ENCODE data around the gene DNAH1. TPM values are rescaled to one million over a fixed set of nuclear protein-coding genes. Genes with fewer than 3 reads are reported as not detected.

DNAH1 gene
- total and polyA plus RNA-seq, 2 experiments from 2014 or later: 0.81 to 4.0 TPM

DNA sequence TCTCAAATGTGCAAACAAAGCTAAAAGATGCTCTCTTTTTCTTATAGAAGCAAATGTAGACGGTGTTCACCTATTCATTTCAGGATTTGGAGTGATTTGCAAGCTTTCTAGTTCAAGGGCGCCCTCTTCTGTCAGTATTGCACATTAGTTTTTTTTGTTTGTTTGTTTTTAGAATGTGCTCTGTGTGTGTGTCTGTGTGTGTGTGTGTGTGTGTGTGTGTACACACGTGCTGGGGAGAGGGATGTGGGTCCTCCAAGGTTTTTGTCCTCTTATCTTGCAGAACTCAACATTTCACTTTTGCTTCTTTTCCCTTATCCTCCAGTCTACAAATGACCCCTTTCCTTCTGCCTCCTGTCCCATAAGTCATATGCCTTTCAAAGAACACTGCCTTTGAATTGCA is 23.5 kb downstream of the DNAH1 start:
- Histone ChIP-seq H3K9me2 (ENCODE audit: insufficient read depth) (no peaks in the 10 kb centered on the region), H3K27me3 (replicated peaks; ENCODE audit: insufficient read depth) (no peaks in the 10 kb centered on the region), H3F3A (ENCODE audit: insufficient read depth) (peaks cover 10% of the 10 kb centered on the region; the same call in 1 of the 2 replicates), H3K79me2 (ENCODE audit: insufficient read depth) (no peaks in the 10 kb centered on the region), H3K4me3 (no peak overlapping the region), H3K27ac (no peak overlapping the region), H4K20me1 (ENCODE audit: insufficient read depth) (no peaks in the 10 kb centered on the region), H3K9me3 (ENCODE audit: low read depth) (no peaks in the 10 kb centered on the region), H2AFZ (no peak overlapping the region), H3K4me2 (ENCODE audit: unreplicated experiment) (no peak overlapping the region), H3K36me3 (ENCODE audit: low read depth) (no peaks in the 10 kb centered on the region), H3K9ac (no peak overlapping the region), H3K4me1 (ENCODE audit: insufficient read depth) (peaks cover 11% of the 10 kb centered on the region)
- TF ChIP-seq EZH2phosphoT487 (IDR thresholded peaks at IDR 0.05; ENCODE audit: insufficient read depth, low read depth) (no peak), EZH2 (IDR thresholded peaks at IDR 0.05; ENCODE audit: insufficient read depth, poor library complexity, severe bottlenecking) (no peak)
- in situ Hi-C loops (cut with MboI): loop anchor here (10.0 kb wide), 1 partner anchor 105 kb away; the partner anchor contains the start of gene TWF2
- DNase-seq: peak; percentile 73
- 10 to 12% methylated on average over 3 of the region's 3 CpGs for WGBS, 2 experiments (ENCODE audit: low coverage in 1 of 2, low lambda C conversion rate in 2 of 2, missing lambda C conversion rate in 2 of 2)

DNA sequence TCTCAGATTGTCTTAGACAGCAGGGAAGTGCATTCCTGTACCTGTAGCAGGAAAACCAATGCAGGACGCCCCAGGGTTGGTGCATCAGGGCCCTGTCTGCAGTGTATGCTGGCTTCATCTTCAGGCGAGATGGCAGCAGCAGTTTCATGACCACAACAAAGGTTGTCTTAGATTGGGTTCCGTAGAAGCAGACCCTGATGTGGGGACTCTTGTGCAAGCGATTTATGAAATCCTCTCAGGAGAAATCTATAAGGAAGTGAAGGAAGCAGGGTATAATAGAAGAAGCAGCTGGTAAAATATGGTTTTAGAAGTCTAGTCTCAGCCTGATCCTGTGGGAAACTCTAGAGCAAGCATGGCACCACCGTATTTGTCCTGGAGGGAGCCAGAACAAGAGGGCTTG is 25.0 kb downstream of the DNAH1 start:
- no peaks in the 10 kb centered on the region for H4K20me1 ChIP-seq (ENCODE audit: insufficient read depth)
- no peaks in the 10 kb centered on the region for H3K36me3 ChIP-seq (ENCODE audit: low read depth)
- H3K27me3 ChIP-seq (replicated peaks; ENCODE audit: insufficient read depth): no peaks in the 10 kb centered on the region
- no peak overlapping the region for H2AFZ ChIP-seq
- no peak overlapping the region for H3K4me3 ChIP-seq
- no peaks in the 10 kb centered on the region for H3K79me2 ChIP-seq (ENCODE audit: insufficient read depth)
- peaks cover 10% of the 10 kb centered on the region; the same call in 1 of the 2 replicates for H3F3A ChIP-seq (ENCODE audit: insufficient read depth)
- H3K9me3 ChIP-seq (ENCODE audit: low read depth): no peaks in the 10 kb centered on the region
- no peak overlapping the region for H3K27ac ChIP-seq
- in situ Hi-C loops (cut with MboI): loop anchor here (10.0 kb wide), 1 partner anchor 106 kb away; the partner anchor contains the start of gene TWF2
- DNase-seq: no peak
- H3K4me1 ChIP-seq (ENCODE audit: insufficient read depth): peaks cover 18% of the 10 kb centered on the region
- no peaks in the 10 kb centered on the region for H3K9me2 ChIP-seq (ENCODE audit: insufficient read depth)
- H3K4me2 ChIP-seq (ENCODE audit: unreplicated experiment): no peak overlapping the region
- TF ChIP-seq EZH2phosphoT487 (IDR thresholded peaks at IDR 0.05; ENCODE audit: insufficient read depth, low read depth): no peak
- no peak for TF ChIP-seq EZH2 (IDR thresholded peaks at IDR 0.05; ENCODE audit: insufficient read depth, poor library complexity, severe bottlenecking)
- WGBS, 2 experiments (ENCODE audit: low coverage in 1 of 2, low lambda C conversion rate in 2 of 2, missing lambda C conversion rate in 2 of 2): 74 to 84% methylated on average over 5 of the region's 5 CpGs
- H3K9ac ChIP-seq: no peak overlapping the region

DNA sequence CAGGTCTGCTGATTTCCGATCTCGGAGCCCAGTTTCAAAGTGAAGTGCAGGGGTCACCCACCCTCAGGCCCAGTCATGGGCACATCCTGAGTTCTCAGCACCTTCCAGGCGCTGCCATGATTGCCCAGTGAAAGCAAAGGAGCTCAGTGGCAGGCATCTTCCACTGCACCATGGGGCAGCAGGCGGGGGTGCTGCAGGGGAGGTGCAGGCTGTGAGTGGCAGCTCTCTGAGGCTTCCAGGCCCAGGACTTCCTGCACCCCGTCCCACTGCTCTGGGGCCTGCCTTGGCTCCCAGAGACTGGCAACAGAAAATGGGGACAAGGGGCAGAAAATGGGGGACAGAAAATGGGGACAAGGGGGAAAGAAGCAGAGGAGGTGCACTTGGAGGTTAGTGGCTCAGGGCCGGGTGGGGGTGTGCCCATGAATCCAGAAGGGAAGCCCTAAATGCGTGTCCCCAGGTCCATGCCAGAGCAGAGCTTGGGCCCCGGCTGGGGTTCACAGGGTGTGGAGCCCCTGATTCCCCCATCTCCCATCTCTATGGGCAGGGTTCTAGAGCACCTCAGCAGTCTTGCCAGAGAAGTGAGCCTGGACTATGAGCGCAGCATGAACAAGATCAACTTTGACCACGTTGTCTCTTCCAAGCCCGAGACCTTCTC is 28.0 kb downstream of the DNAH1 start:
- Histone ChIP-seq H3K9ac (no peak overlapping the region), H2AFZ (no peak overlapping the region), H3K9me2 (ENCODE audit: insufficient read depth) (no peaks in the 10 kb centered on the region), H3K9me3 (ENCODE audit: low read depth) (no peaks in the 10 kb centered on the region), H3K79me2 (ENCODE audit: insufficient read depth) (no peaks in the 10 kb centered on the region), H3K36me3 (ENCODE audit: low read depth) (no peaks in the 10 kb centered on the region), H3K27me3 (replicated peaks; ENCODE audit: insufficient read depth) (no peaks in the 10 kb centered on the region), H3K4me1 (ENCODE audit: insufficient read depth) (peaks cover 15% of the 10 kb centered on the region), H3K27ac (no peak overlapping the region), H4K20me1 (ENCODE audit: insufficient read depth) (no peaks in the 10 kb centered on the region), H3K4me2 (ENCODE audit: unreplicated experiment) (no peak overlapping the region), H3K4me3 (no peak overlapping the region), H3F3A (ENCODE audit: insufficient read depth) (0 out of 2 replicates have a peak, but pooled peaks cover 4% of the 10 kb centered on the region)
- in situ Hi-C loops (cut with MboI): loop anchor here (10.0 kb wide), 1 partner anchor 109 kb away; the partner anchor contains the start of gene TWF2
- 88 to 90% methylated on average over 11 of the region's 11 CpGs for WGBS, 2 experiments (ENCODE audit: low coverage in 1 of 2, low lambda C conversion rate in 2 of 2, missing lambda C conversion rate in 2 of 2)
- no peak for DNase-seq
- TF ChIP-seq EZH2 (IDR thresholded peaks at IDR 0.05; ENCODE audit: insufficient read depth, poor library complexity, severe bottlenecking): no peak
- no peak for TF ChIP-seq EZH2phosphoT487 (IDR thresholded peaks at IDR 0.05; ENCODE audit: insufficient read depth, low read depth)

DNA sequence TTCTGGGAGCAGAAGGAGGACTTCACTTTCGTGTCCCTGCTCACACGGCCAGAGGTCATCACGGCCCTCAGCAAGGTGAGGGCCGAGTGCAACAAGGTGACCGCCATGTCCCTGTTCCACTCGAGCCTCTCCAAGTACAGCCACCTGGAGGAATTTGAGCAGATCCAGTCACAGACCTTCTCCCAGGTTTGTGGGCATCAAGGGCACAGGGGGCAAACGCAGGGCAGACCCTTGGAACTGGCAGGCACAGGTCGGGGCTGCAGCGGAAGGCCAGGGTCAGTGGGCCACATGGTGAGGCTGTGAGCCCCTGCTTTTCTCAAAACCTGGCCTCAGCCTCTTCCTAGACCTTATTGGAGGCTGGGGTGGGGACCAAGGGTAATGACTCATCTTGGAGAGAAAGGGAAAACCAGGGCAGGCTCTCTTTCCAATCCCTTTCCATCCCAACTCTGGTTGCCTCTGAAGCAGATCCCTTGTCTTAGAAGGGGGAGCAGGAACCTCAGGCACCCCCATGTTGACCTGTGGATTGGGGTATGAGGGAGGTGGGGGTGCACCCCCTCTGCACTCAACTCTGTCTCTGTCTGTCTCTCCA is 29.5 kb downstream of the DNAH1 start:
- H3K9me3 ChIP-seq (ENCODE audit: low read depth): no peaks in the 10 kb centered on the region
- no peaks in the 10 kb centered on the region for H3F3A ChIP-seq (ENCODE audit: insufficient read depth)
- WGBS, 2 experiments (ENCODE audit: low coverage in 1 of 2, low lambda C conversion rate in 2 of 2, missing lambda C conversion rate in 2 of 2): 86 to 89% methylated on average over 9 of the region's 9 CpGs
- peaks cover 15% of the 10 kb centered on the region for H3K4me1 ChIP-seq (ENCODE audit: insufficient read depth)
- TF ChIP-seq EZH2 (IDR thresholded peaks at IDR 0.05; ENCODE audit: insufficient read depth, poor library complexity, severe bottlenecking) (no peak), EZH2phosphoT487 (IDR thresholded peaks at IDR 0.05; ENCODE audit: insufficient read depth, low read depth) (no peak)
- H3K27ac ChIP-seq: no peak overlapping the region
- in situ Hi-C loops (cut with MboI): loop anchor here (10.0 kb wide), 1 partner anchor 111 kb away; the partner anchor contains the start of gene TWF2
- peak; percentile 64 for DNase-seq
- no peaks in the 10 kb centered on the region for H3K27me3 ChIP-seq (replicated peaks; ENCODE audit: insufficient read depth)
- H3K79me2 ChIP-seq (ENCODE audit: insufficient read depth): no peaks in the 10 kb centered on the region
- H3K9ac ChIP-seq: no peak overlapping the region
- H3K36me3 ChIP-seq (ENCODE audit: low read depth): no peaks in the 10 kb centered on the region
- no peak overlapping the region for H2AFZ ChIP-seq
- H3K4me2 ChIP-seq (ENCODE audit: unreplicated experiment): no peak overlapping the region
- H4K20me1 ChIP-seq (ENCODE audit: insufficient read depth): no peaks in the 10 kb centered on the region
- H3K4me3 ChIP-seq: no peak overlapping the region
- H3K9me2 ChIP-seq (ENCODE audit: insufficient read depth): no peaks in the 10 kb centered on the region
